Spleen (tissue), 11 donors: Measurements from ENCODE around the gene PRR30. TPM values are rescaled to one million over a fixed set of nuclear protein-coding genes. Genes with fewer than 3 reads are reported as not detected.
A peak's percentile ranks its signal among the peaks of the same experiment; 100 is the strongest.

Source experiments
- DNase-seq: peaks from one replicate; pipeline ENCODE4 v3.0.0-alpha.2; 2020
- H3K27ac ChIP-seq, 8 donors: fragments of 200-600 bp; sonication (generic) in 7 of 8; 1 replicate in 4 of 8; 2 replicates in 4 of 8; pipeline versions ENCODE4 v1.5.0 to v1.8.0; 2016 to 2021; ENCODE audit warnings: inconsistent platforms in 4 of 8, mild to moderate bottlenecking in 4 of 8, moderate library complexity in 1 of 8
- H3K27me3 ChIP-seq, 7 donors: fragments of 200-600 bp; sonication (generic) in 6 of 7; replicated peaks in 1 of 7; 1 replicate in 4 of 7; 2 replicates in 3 of 7; pipeline versions ENCODE4 v1.5.0 to v1.8.0; 2016 to 2021; ENCODE audit warnings: inconsistent platforms in 3 of 7, mild to moderate bottlenecking in 1 of 7
- H3K36me3 ChIP-seq, 6 donors: fragments of 200-600 bp; sonication (generic) in 5 of 6; 1 replicate in 4 of 6; 2 replicates in 2 of 6; pipeline versions ENCODE4 v1.5.0 to v1.8.0; 2016 to 2021; ENCODE audit warnings: inconsistent platforms in 2 of 6
- H3K4me1 ChIP-seq, 6 donors: fragments of 200-600 bp; sonication (generic) in 5 of 6; 1 replicate in 3 of 6; 2 replicates in 3 of 6; pipeline versions ENCODE4 v1.5.0 to v1.8.0; 2016 to 2021; ENCODE audit warnings: inconsistent platforms in 3 of 6
- H3K4me3 ChIP-seq, 8 donors: fragments of 200-600 bp; sonication (generic) in 7 of 8; 1 replicate in 4 of 8; 2 replicates in 4 of 8; pipeline versions ENCODE4 v1.5.0 to v1.8.0; 2016 to 2021; ENCODE audit warnings: inconsistent platforms in 4 of 8, mild to moderate bottlenecking in 4 of 8, moderate library complexity in 2 of 8
- H3K9me3 ChIP-seq, 8 donors: fragments of 200-600 bp; sonication (generic) in 7 of 8; 1 replicate in 4 of 8; 2 replicates in 4 of 8; pipeline versions ENCODE4 v1.5.0 to v1.8.0; 2016 to 2021; ENCODE audit warnings: inconsistent platforms in 4 of 8
- POLR2A ChIP-seq, 3 donors: fragments of 450-650 bp; IDR thresholded peaks; one replicate each; pipeline ENCODE4 v1.5.1; 2017; ENCODE audit warnings: antibody characterized with exemption in 3 of 3, mild to moderate bottlenecking in 1 of 3
- POLR2AphosphoS5 ChIP-seq, 3 donors: sonication (generic); formaldehyde crosslinking; IDR thresholded peaks; one replicate each; pipeline ENCODE4 v1.5.1; 2017; ENCODE audit warnings: antibody characterized with exemption in 3 of 3
- WGBS, 5 donors: extraction: QIAGEN DNeasy Blood & Tissue Kit in 3 of 5; methylation state at CpG; one replicate each; pipeline versions ENCODE4 v1.1.5 to v1.1.7; 2013 to 2018; 5-methylcytosine and 5-hydroxymethylcytosine counted together
- intact Hi-C: fragments of 100-400 bp; cut with DNase I; formaldehyde crosslinking; loops from one replicate; pipeline ENCODE4 v1.15.0; 2023; ENCODE audit warnings: low total_unique reads
- polyA plus RNA-seq, 3 donors: library from polyadenylated mRNA; stranded (reverse); fragments of 200-250 nt; gene quantifications; one replicate each; pipeline ENCODE4 v1.2.1, GENCODE V29; 2013
- total RNA-seq, 7 donors: library from RNA; depleted of rRNA in 3 of 7; stranded (reverse); fragments of >200 nt in 3 of 7; fragmentation: NEBNext Ultra II Directional in 4 of 7; extraction: Animal tissue kit (Norgen Biotek cat#: 25700) in 4 of 7; gene quantifications; one replicate each; pipeline versions ENCODE4 v1.1.0 to v1.2.1, GENCODE V29; 2016 to 2021
- TF ChIP-seq, protein P1 (sequence below), 11 experiments: fragments of 200-600 bp in 7 of 11; fragments of 450-650 bp in 4 of 11; sonication (generic) in 4 of 11; IDR thresholded peaks in 8 of 11; conservative IDR thresholded peaks in 3 of 11; 1 replicate in 7 of 11; 2 replicates in 4 of 11; pipeline versions ENCODE4 v1.4.0 to v1.8.0; 2016 to 2021; ENCODE audit warnings: antibody characterized with exemption in 11 of 11, inconsistent platforms in 4 of 11, mild to moderate bottlenecking in 1 of 11
- donor health status: healthy with polysubstance abuse.
- donor health status: DM: no; HTN: no; CAD: no; lungs with moderate emphysema.
- donor health status: DM: no; HTN: no; CAD: no.
- donor health status: Bipolar disorder and iron deficiency.
- donor health status: healthy.
- donor health status: DM: no; HTN: no; CAD: no.
- donor health status: DM: yes; HTN: yes; CAD: no.

Gene PRR30
- total and polyA plus RNA-seq, 10 donors = not detected

DNA sequence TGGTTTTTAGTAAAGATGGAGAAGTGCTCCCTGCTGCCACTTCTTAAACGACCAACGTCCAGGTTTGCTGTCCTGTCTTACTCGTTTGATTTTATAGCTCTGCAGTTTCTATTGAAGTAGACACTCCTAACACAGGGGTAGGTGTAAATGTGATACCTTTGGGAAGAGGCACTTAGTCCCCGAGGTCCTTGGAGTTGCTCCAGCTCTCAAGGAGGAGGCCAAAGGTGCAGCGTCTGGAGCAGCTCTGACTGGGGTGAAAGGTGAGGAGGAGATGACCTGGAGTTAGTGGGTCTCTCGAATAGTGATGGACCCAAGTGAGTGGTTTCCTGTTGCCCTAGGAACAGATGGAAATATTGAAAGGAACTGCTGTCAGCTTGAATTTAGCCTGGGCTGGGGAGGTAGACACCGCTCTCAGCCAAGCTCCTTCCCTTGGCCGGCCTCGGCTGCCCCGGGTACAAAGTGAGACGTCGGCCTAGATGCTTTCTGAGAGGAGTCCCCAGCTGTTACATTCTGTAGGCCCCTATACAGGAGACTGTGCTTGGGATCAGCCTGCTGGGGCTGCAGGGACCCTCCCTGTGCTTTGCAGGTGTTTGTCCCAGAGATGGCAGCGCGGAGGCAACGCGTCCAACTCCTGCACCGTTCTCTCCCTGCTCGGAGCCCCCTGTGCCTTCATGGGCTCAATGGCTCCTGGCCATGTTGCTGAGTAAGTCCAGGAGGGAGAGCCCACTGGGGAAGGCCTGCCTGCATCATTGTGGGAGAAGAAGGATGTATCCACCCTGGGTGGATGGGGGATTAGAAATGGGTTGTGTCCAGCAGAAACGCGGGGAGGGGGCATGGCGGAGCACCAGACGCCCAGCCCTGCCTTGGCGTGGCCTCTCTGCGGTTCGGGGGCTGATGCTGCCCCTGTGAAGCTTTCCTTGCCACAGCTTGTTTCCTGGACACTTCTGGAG, 47.2 kb downstream of the PRR30 start:
- intact Hi-C loops = no loop called here
- no peak for DNase-seq
- no peaks in the 10 kb centered on the region for H3K9me3 ChIP-seq
- H3K4me1 ChIP-seq = peaks cover 5 to 26% (median 22%) of the 10 kb centered on the region in 6 donors
- no peaks in the 10 kb centered on the region for H3K27me3 ChIP-seq
- WGBS, 5 donors = 76 to 80% (median 79%) methylated on average over 16 to 25 of the region's 25 CpGs
- H3K4me3 ChIP-seq = no peak overlapping the region
- no peak overlapping the region for H3K27ac ChIP-seq
- no peaks in the 10 kb centered on the region for H3K36me3 ChIP-seq
- TF ChIP-seq POLR2AphosphoS5 (IDR thresholded peaks at IDR 0.05) = no peak
- TF ChIP-seq POLR2A (IDR thresholded peaks at IDR 0.05) = no peak
- TF ChIP-seq, protein P1, sequence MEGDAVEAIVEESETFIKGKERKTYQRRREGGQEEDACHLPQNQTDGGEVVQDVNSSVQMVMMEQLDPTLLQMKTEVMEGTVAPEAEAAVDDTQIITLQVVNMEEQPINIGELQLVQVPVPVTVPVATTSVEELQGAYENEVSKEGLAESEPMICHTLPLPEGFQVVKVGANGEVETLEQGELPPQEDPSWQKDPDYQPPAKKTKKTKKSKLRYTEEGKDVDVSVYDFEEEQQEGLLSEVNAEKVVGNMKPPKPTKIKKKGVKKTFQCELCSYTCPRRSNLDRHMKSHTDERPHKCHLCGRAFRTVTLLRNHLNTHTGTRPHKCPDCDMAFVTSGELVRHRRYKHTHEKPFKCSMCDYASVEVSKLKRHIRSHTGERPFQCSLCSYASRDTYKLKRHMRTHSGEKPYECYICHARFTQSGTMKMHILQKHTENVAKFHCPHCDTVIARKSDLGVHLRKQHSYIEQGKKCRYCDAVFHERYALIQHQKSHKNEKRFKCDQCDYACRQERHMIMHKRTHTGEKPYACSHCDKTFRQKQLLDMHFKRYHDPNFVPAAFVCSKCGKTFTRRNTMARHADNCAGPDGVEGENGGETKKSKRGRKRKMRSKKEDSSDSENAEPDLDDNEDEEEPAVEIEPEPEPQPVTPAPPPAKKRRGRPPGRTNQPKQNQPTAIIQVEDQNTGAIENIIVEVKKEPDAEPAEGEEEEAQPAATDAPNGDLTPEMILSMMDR (IDR thresholded peaks at IDR 0.05 in 8 of 11, conservative IDR thresholded peaks at IDR 0.05 in 3 of 11) = no peak

DNA sequence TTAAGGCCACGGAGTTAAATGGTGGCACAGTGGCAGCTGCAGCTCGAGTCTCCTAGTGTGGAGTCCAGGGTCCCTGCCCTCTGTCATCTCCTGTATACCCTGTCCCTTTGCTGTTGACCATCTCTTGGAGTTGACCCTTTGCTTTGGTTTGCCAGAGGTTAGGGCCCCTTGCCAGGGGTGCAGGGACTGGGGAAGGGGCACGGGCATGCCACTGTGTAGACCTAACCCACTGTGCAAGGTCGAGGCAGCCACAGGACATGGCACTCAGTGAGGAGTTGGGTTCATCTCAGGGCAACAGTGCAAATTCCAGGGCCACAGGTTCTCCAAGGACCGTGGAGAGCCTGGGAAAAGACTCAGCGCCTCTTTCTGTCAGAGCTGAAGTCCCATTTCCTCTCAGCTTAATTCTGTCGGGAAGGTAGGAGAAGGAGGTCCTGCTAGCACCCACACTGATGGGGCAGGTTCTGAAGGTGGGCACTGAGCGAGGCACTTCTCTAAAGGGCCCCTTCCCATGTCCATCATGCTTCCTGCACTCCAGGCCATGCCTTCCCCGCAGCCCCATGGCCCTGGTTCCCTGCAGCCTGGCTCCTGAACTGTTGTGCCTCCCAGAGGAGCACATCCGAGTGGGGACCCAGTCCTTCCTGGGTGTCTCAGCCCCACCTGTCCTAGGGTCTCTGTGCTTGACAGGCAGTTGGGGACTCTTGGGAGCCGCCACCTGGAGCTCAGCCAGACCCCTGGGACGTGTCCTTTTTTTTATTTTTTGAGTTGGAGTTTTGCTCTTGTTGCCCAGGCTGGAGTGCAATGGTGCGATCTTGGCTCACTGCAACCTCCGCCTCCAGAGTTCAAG, 49.9 kb downstream of the PRR30 start:
- intact Hi-C loops = no loop called here
- TF ChIP-seq POLR2A (IDR thresholded peaks at IDR 0.05) = no peak
- Histone ChIP-seq H3K4me1 (peaks cover 14 to 33% (median 26%) of the 10 kb centered on the region in 6 donors), H3K9me3 (no peaks in the 10 kb centered on the region), H3K36me3 (peaks cover 0 to 1% (median 0%) of the 10 kb centered on the region in 6 donors), H3K4me3 (no peak overlapping the region), H3K27me3 (no peaks in the 10 kb centered on the region), H3K27ac (no peak overlapping the region)
- WGBS, 5 donors = 87 to 92% (median 91%) methylated on average over 13 to 14 of the region's 14 CpGs
- no peak for DNase-seq

DNA sequence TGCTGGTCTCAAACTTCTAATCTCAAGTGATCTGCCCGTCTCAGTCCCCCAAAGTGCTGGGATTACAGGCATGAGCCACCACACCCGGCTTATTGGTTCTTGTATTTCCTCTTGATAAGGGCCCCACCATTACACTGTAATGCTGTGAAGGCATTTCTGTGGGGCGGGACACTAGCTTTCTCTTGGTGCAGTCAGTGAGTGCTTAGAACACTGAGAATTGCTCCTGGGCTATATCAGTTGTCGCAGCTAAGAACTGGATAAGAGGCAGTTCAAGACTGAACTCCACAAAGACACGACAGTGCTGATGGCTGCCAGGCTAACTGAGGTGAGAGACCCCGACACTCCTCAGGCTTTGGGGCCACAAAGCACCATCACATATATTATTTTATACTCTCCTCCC, 50.6 kb downstream of the PRR30 start:
- peak; percentile 9 for DNase-seq
- H3K9me3 ChIP-seq = no peaks in the 10 kb centered on the region
- H3K27ac ChIP-seq = no peak overlapping the region
- no peaks in the 10 kb centered on the region for H3K27me3 ChIP-seq
- WGBS, 5 donors = 85 to 96% (median 91%) methylated on average over 6 of the region's 6 CpGs
- H3K4me3 ChIP-seq = no peak overlapping the region
- no peak for TF ChIP-seq POLR2AphosphoS5 (IDR thresholded peaks at IDR 0.05)
- no peak for TF ChIP-seq POLR2A (IDR thresholded peaks at IDR 0.05)
- TF ChIP-seq, protein P1 (IDR thresholded peaks at IDR 0.05 in 8 of 11, conservative IDR thresholded peaks at IDR 0.05 in 3 of 11) = no peak
- intact Hi-C loops = no loop called here
- peaks cover 14 to 40% (median 29%) of the 10 kb centered on the region in 6 donors for H3K4me1 ChIP-seq
- H3K36me3 ChIP-seq = peaks cover 0 to 8% (median 0%) of the 10 kb centered on the region in 6 donors

DNA sequence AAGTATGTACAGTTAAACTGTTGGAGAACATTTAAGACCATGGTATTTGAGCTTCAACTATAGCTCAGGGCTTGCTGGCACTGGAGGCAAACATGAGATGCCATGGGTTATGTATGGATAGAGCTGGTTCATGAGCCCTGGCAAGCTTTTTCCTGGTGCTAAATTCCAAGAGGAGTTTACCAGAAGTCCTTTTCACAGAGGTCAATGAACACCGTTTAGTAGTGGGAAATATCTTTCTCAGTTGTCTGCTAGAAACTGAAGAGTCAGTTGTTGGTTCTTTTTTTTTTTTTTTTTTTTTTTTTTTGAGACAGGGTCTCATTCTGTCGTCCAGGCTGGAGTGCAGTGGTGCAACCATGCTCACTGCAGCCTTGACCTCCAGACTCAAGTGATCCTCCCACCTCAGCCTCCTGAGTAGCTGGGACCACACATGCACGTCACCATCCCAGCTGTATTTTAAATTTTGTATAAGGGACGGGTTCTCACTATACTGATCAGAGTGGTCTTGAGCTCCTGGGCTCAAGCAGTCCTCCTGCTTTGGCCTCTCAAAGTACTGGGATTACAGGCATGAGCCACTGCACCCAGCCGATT, 51.3 kb downstream of the PRR30 start:
- Histone ChIP-seq H3K27ac (no peak overlapping the region), H3K4me1 (peaks cover 14 to 47% (median 31%) of the 10 kb centered on the region in 6 donors), H3K27me3 (no peaks in the 10 kb centered on the region), H3K4me3 (no peak overlapping the region), H3K9me3 (no peaks in the 10 kb centered on the region), H3K36me3 (peaks cover 0 to 16% (median 0%) of the 10 kb centered on the region in 6 donors)
- peak; percentile 35 for DNase-seq
- intact Hi-C loops = no loop called here
- WGBS, 5 donors = 83 to 97% (median 84%) methylated on average over 5 of the region's 5 CpGs
- TF ChIP-seq, protein P1 (IDR thresholded peaks at IDR 0.05 in 8 of 11, conservative IDR thresholded peaks at IDR 0.05 in 3 of 11) = no peak
- no peak for TF ChIP-seq POLR2AphosphoS5 (IDR thresholded peaks at IDR 0.05)
- no peak for TF ChIP-seq POLR2A (IDR thresholded peaks at IDR 0.05)
